Smooth muscle cell (in vitro differentiated cells): ENCODE results near the gene F10. TPM values are rescaled to one million over a fixed set of nuclear protein-coding genes. Genes with fewer than 3 reads are reported as not detected.
"Not testable (repeated sequence)": the region's sequence is repeated elsewhere in the genome, so short reads cannot be mapped to it uniquely, and the experiment has no call there.

ENCODE experiments used
- DNase-seq: peaks from one replicate; lab custom pipeline; 2025; ENCODE audit not compliant: unreplicated experiment; lab: John Stamatoyannopoulos, UW
- H2AFZ ChIP-seq: fragments of 200-600 bp; sonication (generic); 2 replicates; pipeline ENCODE4 v1.6.0; 2016; ENCODE audit warnings: antibody characterized with exemption, low read depth, mild to moderate bottlenecking
- H3F3A ChIP-seq: fragments of 200-600 bp; sonication (generic); 2 replicates; pipeline ENCODE4 v1.6.0; 2017; ENCODE audit warnings: antibody characterized with exemption, low read depth
- H3K27ac ChIP-seq: fragments of 200-600 bp; sonication (generic); 2 replicates; pipeline ENCODE4 v1.5.1; 2016; ENCODE audit warnings: low read depth, mild to moderate bottlenecking
- H3K27me3 ChIP-seq: fragments of 200-600 bp; sonication (generic); 2 replicates; pipeline ENCODE4 v1.6.1; 2016; ENCODE audit warnings: low read depth, mild to moderate bottlenecking
- H3K36me3 ChIP-seq: fragments of 200-600 bp; sonication (generic); 2 replicates; pipeline ENCODE4 v1.5.1; 2016; ENCODE audit warnings: low read depth
- H3K4me1 ChIP-seq: fragments of 200-600 bp; sonication (generic); 2 replicates; pipeline ENCODE4 v1.5.1; 2016; ENCODE audit warnings: low read depth
- H3K4me2 ChIP-seq: fragments of 200-600 bp; sonication (generic); 2 replicates; pipeline ENCODE4 v1.6.0; 2016; ENCODE audit warnings: mild to moderate bottlenecking
- H3K4me3 ChIP-seq: fragments of 200-600 bp; sonication (generic); 2 replicates; pipeline ENCODE4 v1.5.1; 2016; ENCODE audit warnings: mild to moderate bottlenecking
- H3K79me2 ChIP-seq: fragments of 200-600 bp; sonication (generic); 2 replicates; pipeline ENCODE4 v1.6.0; 2016; ENCODE audit warnings: low read depth, mild to moderate bottlenecking
- H3K9ac ChIP-seq: fragments of 200-600 bp; sonication (generic); 2 replicates; pipeline ENCODE4 v1.6.0; 2016; ENCODE audit warnings: low read depth
- H3K9me3 ChIP-seq: fragments of 200-600 bp; sonication (generic); replicated peaks from 2 replicates; pipeline ENCODE4 v1.5.1; 2016; ENCODE audit warnings: low read depth
- H4K20me1 ChIP-seq: fragments of 200-600 bp; sonication (generic); 2 replicates; pipeline ENCODE4 v1.6.0; 2016; ENCODE audit warnings: low read depth
- CTCF ChIP-seq: fragments of 200-600 bp; sonication (generic); IDR thresholded peaks from 2 replicates; pipeline ENCODE4 v1.5.1; 2017; ENCODE audit warnings: borderline replicate concordance, mild to moderate bottlenecking, antibody characterized with exemption; ENCODE audit not compliant: insufficient read depth, poor library complexity, severe bottlenecking
- WGBS: methylation state at CpG from one replicate; pipeline ENCODE4 v1.1.7; 2016; ENCODE audit warnings: low lambda C conversion rate; 5-methylcytosine and 5-hydroxymethylcytosine counted together
- polyA plus RNA-seq: library from polyadenylated mRNA; unstranded; fragments of >200 nt; fragmentation: Nextera tagmentation; extraction: Ambion mirVana; gene quantifications from 2 replicates; pipeline ENCODE4 v1.2.1, GENCODE V29; 2016
- total RNA-seq: library from RNA; depleted of rRNA; stranded (reverse); fragments of >200 nt; gene quantifications from 2 replicates; pipeline ENCODE4 v1.2.3, GENCODE V29; 2014

F10 gene
- total and polyA plus RNA-seq, 2 experiments from 2014 or later, result 17.1 to 43.7 TPM

GRCh38 chr13:113110852-113111315, 11.7 kb upstream of the F10 start:
- Histone ChIP-seq H3K9me3 (no peaks in the 10 kb centered on the region), H4K20me1 (no peaks in the 10 kb centered on the region), H3K9ac (no peak overlapping the region), H2AFZ (peak overlapping the region; percentile 62), H3K4me3 (peak overlapping the region; percentile 48), H3F3A (no peaks in the 10 kb centered on the region), H3K4me2 (peak overlapping the region; percentile 88), H3K36me3 (no peaks in the 10 kb centered on the region), H3K27ac (no peak overlapping the region), H3K79me2 (no peaks in the 10 kb centered on the region), H3K27me3 (peaks cover 5% of the 10 kb centered on the region), H3K4me1 (no peaks in the 10 kb centered on the region)
- DNase-seq, result no peak
- no peak for TF ChIP-seq CTCF
- 32% methylated on average over 47 of the region's 49 CpGs for WGBS

- H3K27me3 ChIP-seq, H3K4me1 ChIP-seq, H3K4me3 ChIP-seq, H3K4me2 ChIP-seq, H3K9ac ChIP-seq, H3K9me3 ChIP-seq, H3K27ac ChIP-seq, H4K20me1 ChIP-seq, H2AFZ ChIP-seq, H3F3A ChIP-seq, H3K79me2 ChIP-seq, H3K36me3 ChIP-seq, DNase-seq: not testable (repeated sequence)
- WGBS, result 98% methylated on average over 4 of the region's 5 CpGs
Observed at GRCh38 chr13:113111821-113112220, 10.8 kb upstream of the F10 start.

GRCh38 chr13:113112475-113112874, 10.1 kb upstream of the F10 start:
- H3K9ac ChIP-seq, H4K20me1 ChIP-seq, H3F3A ChIP-seq, DNase-seq, H3K36me3 ChIP-seq, H3K4me2 ChIP-seq, H3K27ac ChIP-seq, H3K27me3 ChIP-seq, H3K4me3 ChIP-seq, H3K9me3 ChIP-seq, H3K79me2 ChIP-seq, H3K4me1 ChIP-seq, H2AFZ ChIP-seq: not testable (repeated sequence)
- WGBS, result 100% methylated on average over 1 of the region's 1 CpG

GRCh38 chr13:113112893-113113845, 9.4 kb upstream of the F10 start:
- H3K79me2 ChIP-seq, result no peaks in the 10 kb centered on the region
- H3K4me1 ChIP-seq, result no peaks in the 10 kb centered on the region
- no peak overlapping the region for H3K4me2 ChIP-seq
- H4K20me1 ChIP-seq, result no peaks in the 10 kb centered on the region
- no peak overlapping the region for H3K9ac ChIP-seq
- no peaks in the 10 kb centered on the region for H3K36me3 ChIP-seq
- 87% methylated on average over 9 of the region's 9 CpGs for WGBS
- no peak for TF ChIP-seq CTCF
- DNase-seq, result no peak
- no peak overlapping the region for H3K4me3 ChIP-seq
- H2AFZ ChIP-seq, result no peak overlapping the region
- peaks cover 5% of the 10 kb centered on the region for H3K27me3 ChIP-seq
- no peak overlapping the region for H3K27ac ChIP-seq
- H3F3A ChIP-seq, result no peaks in the 10 kb centered on the region
- no peaks in the 10 kb centered on the region for H3K9me3 ChIP-seq
